Activated gamma-delta T cell treated with anti-CD3 and anti-CD28 coated beads, Interleukin-2, amount 50 U/mL, for 16 hours (primary cell): ENCODE results near the gene AOX1.
"Not testable (repeated sequence)": the region's sequence is repeated elsewhere in the genome, so short reads cannot be mapped to it uniquely, and the experiment has no call there.

Source experiments
- DNase-seq: peaks from one replicate; pipeline ENCODE4 v3.0.0-alpha.2; 2020; ENCODE audit warnings: low read depth

Gene AOX1

DNA sequence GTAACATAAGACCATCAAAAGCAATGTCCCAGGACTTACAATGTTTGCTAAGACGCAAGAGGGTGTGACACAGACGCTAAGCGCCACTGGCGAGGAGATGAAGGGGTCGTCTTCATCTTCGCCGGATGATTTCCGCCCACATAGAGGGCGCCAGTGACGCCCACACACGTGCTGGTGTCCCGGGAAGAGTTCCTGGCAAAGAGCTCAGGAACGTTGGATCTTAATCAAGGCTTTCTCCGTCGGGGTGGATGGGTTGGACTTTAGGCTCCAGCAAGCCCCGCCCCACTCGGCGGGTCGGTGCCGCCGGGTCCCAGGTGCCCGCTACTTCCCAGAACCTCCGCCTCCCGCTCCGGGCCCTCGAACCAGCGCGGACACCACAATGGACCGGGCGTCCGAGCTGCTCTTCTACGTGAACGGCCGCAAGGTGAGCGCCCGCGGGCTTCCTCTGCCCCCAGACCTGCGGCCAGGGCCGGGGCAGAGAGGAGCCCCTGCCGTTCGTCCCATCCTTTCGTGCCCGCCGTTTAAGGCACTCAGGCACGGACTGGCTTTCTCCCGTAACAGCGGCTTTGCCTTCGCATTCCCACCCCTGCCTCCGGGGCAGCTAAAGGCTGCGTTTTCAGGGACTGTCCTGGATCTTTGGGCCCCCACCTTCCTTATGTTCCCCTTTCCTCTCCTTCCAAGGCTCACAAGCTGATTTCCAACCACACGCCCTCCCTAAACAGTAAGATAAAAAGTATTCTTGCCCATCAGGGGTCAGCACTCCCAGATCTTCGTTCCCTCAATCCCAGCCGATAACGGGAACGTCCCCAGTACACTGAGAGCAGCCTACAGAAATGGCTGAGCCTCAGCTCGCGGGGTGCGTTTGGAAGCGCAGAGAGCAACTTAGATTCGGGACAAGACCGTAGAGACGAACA lies at the start of gene AOX1:
Gene AOX1, plus strand, starts transcription at position 285 of the 914 bp plus-strand sequence. Its CDS starts 95 bp downstream, at position 380.
- DNase-seq: peak; percentile 0

DNA sequence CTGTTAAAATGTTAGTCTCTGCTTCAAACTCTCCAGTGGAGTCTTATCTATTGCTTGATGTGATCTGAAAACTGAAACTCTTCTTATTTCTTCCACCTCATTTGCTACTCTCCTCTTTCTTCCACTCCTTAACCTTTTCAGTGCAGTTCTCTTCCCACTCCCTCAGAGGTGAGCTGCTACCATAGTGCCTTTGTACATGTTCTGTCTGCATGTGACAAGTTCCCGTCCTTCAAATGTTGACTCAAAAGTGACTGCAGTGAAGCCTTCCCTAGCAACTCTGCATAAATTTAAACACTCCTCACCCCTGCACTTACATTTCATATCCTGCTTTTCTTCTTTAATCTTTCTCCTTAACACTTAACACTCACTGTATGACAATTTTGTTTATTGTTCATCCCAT lies 47.7 kb upstream of the AOX1 start:
- no peak for DNase-seq

DNA sequence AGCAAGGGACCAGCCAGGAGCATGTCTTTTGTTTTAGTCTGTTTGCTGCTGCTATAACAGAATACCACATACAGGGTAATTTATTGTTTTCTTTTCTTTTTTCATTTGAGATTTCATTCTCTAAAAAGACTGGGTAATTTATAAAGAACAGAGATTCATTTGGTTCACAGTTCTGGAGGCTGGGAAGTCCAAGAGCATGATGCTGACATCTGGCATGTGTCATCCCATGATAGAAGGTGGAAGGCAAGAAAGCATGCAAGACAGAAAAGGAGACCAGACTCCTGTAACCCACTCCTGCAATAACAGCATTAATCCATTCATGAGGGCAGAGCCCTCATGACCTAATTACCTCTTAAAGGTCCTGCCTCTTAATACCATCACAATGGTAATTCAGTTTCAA lies 45.0 kb upstream of the AOX1 start:
- no peak for DNase-seq

DNA sequence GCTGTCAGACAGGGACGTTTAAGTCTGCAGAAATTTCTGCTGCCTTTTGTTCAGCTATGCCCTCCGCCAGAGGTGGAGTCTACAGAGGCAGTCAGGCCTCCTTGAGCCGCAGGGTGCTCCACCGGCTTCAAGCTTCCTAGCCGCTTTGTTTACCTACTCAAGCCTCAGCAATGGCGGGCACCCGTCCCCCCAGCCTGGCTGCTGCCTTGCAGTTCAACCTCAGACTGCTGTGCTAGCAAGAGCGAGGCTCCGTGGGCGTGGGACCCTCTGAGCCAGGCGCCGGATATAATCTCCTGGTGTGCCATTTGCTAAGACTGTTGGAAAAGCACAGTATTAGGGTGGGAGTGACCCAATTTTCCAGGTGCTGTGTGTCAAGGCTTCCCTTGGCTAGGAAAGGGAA lies 19.2 kb upstream of the AOX1 start:
- not testable (repeated sequence) for DNase-seq

DNA sequence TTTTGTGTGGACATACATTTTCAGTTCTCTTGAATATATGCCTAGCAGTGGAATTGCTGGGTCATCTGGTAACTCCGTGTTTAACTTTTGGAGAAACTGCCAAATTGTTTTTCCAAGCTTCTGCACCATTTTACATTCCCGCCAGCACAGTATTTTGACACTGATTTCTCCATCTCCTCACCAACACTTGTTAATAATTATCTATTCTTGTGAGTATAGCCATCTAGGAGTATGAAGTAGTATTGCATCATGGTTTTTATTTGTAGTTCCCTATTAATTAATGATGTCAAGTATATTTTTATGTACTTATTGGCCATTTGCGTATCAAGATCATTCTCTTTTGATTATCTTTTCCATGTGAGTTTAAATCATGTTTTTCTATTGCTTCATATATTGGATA lies 17.9 kb upstream of the AOX1 start:
- DNase-seq: no peak

DNA sequence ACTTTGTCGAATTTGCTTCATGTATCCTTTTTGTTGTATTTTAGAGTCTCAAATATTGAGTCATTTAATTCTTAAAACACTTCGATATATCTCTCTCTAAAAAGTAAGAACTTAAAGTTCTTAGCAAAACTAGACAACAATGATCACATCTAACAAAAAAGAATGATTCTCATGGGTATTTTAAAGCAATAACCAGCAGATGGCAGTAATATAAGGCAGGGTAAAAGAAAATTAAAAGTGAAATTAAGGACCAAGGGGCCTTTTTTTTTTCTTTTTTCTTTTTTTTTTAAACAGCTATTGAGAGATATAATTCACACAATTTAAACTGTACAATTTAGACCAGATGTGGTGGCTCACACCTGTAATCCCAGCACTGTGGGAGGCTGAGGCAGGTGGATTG lies 9.9 kb upstream of the AOX1 start:
- no peak for DNase-seq

DNA sequence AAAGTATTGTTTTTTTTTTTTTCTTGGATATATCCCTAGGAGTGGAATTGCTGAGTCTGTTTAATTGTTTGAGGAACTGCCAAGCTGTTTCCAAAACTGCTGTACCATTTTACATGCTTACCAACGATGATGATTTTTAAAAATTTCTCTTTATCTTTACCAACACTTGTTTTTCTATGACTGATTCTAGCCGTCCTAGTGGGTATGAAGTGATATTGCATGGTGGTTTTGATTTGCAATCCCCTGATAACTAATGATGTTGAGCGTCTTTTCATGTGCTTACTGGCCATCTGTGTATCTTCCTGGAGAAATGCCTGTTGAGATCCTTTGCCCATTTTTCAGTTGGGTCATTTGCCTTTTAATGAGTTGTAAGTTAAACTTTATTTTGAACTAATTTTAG lies 8.8 kb upstream of the AOX1 start:
- DNase-seq: no peak

DNA sequence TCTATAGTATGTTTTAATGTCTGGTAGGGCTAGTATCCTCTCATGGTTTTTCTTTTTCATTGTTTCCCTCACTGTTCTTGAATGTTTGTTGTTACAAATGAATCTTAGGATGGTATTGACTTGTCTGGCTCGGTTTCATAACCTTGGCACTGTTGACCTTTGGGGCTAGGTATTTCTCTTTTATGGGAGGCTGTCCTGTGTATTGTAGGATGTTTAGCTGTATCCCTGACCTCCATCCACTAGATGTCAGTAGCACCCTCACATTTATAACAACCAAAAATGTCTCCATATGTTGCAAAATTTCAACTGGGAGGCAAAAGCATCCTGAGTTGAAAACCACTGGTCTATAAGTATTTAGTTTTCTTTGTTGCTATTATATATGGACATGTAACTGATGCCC lies 7.0 kb upstream of the AOX1 start:
- DNase-seq: no peak

DNA sequence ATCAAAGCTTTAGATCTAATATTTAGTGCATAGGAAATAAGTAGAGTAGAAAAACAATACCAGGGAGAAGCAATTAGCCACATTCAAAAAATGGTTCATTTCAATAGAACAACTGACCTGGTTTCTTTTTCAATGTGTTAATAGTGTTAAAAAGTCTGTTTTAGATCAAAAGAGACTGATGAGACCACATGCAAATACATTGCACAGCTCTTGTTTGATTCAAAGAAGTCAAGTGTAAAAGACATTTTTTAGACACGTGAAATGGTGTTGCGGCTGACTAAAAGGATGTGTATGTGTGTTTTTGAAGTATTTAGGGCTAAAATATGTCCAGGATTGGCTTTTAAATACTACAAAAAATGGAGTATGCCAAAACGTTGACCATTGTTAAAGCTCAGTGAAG lies 1.2 kb upstream of the AOX1 start:
- DNase-seq: no peak

DNA sequence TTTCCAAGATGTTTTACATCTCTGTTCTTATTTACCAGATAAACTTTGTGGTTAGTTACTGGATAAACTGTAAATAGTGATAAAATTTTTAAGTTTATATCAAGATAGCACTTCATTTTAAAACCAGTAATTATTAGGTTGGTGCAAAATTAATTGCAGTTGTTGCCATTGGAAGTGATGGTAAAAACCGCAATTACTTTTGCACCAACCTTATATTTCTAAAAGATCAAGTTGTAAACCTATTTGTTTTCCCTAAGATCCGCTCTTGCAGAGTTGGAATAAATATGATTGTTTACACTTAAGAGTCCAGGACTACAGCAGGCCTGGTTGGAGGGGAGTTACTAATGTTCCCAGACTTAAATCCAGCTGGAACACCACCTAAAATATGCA lies 479 bp upstream of the AOX1 start:
- no peak for DNase-seq

DNA sequence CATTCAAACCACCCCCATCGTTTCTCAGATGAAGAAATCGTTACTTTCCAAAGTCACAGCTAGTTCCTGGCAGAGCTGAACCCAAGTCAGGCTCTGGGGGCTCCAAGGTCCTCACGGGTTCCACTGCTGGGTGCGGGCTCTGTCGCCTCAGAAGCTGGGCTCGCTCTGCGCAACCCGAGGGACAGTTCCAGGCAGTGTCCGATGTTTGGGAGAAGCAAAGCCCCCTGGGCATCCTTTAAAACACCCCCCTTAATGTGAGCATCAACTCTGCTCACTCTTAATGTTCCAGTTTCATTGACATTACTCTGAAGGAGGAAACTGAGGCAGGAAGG lies 796 bp downstream of the AOX1 start:
- no peak for DNase-seq

DNA sequence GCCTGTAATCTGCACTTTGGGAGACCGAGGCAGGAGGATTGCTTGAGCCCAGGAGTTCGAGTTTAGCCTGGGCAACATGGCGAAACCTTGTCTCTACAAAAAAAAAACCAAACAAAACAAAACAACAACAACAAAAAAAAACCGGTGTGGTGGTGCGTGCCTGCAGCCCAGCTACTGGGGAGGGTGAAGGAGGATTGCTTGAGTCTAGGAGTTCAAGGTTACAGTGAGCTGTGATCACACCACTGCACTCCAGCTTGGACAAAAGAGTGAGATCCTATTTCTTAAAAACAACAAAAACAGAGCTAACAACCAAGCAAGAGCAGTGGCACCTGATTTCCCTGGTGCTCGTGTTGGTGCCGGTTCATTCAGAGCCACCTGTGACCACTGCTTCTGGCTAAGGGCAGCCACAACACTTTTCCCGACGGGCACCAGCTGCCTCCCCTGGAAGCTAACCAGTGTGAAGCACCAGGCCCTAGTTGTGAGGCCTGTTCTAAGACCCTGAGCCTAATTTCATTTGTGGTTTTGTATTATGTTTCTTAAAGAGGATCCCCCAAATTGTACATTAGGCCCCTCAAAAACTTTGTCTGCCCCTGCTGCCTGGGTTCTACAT lies 1.3 kb downstream of the AOX1 start:
- DNase-seq: no peak

DNA sequence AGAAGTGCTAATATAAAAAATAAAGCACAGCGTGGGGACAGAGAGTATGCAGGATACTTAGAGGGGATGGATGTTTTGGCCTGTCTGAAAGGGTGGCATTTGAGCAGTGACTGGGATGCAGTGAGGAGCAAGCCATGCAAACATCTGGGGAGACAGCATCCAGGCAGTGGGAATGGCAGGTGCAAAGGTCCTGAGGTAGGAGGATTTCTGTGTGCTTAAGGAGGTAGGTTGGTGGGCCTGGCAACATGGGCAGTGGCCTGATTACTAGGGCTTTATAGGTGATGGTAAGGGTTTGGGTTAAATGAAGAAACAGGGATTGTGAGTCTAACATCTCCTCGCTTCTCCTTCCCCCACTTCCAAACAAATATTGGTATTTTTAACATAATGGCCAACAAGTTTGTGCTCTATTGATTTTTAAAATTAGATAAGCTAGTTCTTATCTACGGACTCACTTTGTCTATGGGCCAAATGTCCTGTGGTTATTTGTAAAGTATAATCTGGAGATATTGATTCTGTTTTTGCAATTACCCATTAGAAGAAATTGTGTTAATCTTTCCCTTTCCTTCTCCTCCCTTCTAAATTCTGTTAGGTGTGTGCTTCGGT lies 2.4 kb downstream of the AOX1 start:
- DNase-seq: no peak

DNA sequence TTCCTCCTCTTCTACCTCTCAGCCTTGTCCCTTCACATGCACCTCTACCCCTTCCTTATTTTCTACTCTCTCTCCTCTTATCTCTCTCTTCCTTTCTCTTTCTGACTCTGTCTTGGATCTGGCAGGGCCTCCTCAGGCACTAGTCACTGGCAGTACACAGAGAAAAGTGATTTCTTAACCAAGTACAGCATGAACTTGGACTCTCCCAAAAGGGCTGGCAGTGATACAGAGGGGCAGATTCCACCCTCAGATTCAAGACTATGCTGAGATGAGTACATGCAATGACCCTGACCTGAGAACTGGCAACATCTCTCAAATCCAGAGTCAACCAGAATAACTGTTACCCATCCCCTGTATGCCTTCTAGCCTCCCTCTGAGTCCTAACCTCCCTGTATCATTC lies 4.3 kb downstream of the AOX1 start:
- DNase-seq: no peak

DNA sequence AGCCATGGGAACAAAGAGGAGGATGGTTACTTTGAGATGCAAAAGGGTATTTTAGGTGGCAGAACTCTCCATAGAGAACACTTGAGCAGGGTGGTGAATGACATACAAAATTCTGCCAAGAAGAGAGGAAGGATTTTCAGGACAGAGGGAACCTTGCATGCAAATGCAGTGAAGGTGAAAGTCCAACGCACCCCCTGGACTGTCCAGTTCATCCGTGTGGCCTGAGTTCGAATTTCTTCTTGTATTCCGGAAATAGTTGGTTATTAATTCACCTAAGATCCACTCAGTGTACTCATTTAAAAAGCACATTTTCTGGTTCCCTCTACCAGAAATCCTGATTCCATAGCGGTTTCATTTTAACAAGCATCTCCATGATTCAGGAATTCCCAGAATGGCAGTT lies 5.5 kb downstream of the AOX1 start:
- no peak for DNase-seq

DNA sequence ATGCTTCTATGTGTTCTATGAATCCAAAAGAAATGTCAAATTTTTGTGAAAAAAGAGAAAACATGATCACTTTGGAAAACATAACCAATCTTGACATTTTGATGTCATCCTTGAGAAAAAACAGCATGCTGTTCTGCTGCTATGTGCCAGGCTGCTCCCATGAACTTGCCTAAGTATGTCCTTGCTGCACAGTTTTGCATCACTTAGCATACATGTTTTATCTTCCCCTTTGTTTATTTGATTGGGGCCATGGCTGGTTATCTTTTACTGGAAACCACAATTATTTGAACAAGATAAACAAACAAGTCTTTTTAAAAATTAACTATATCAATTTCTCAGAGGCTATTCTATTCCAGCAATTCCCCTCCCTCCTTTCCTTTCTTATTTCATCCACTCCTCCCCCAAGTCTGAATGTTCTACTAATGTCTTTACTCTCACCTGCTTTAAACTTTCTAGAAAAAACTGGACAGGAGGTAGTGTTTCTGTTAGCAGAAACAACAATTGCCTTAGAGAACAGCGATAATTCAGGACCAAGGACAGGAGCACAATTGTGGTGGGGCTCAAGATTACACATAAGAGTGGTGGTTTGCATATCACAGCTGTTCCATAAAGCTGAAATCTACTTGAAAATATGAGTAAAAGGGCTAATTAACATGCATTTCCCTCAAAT lies 6.7 kb downstream of the AOX1 start:
- no peak for DNase-seq

DNA sequence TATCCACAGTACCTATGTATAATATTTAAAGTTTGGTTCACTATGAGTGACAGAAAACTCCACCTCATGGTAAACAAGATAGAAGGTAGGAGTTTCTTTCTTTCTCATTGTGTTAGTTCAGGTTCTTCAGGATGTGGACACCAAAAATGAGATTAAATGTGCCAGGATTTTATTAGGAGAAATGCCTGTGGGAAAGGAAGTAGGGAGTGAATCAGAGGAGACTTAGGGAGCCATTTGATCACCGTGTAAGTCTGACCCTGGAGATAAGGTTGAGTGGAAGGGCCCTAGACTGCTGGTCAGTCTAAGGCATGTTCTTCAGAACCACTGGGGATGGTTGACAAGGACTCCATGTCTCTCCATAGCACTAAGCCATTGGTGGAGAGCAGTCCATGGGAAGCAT lies 8.1 kb downstream of the AOX1 start:
- no peak for DNase-seq

DNA sequence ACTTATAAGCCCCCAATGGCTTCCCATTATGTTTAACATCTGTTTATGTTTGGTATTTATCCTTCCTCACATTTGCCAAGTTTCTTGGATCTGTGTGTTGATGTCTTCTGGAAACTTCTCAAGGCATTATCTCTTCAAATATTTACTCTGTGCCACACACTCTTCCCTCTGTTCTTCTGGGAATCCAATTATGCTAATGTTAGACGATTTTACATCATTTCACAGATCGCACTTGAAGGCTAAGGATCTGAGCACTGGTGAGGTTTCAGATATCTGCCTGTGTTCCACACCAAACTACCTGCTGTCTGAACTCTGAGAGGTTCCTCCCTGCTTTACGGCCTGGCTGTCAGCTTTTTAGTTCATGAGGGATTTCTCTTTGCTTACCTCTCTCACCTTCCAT lies 10.1 kb downstream of the AOX1 start:
- no peak for DNase-seq

DNA sequence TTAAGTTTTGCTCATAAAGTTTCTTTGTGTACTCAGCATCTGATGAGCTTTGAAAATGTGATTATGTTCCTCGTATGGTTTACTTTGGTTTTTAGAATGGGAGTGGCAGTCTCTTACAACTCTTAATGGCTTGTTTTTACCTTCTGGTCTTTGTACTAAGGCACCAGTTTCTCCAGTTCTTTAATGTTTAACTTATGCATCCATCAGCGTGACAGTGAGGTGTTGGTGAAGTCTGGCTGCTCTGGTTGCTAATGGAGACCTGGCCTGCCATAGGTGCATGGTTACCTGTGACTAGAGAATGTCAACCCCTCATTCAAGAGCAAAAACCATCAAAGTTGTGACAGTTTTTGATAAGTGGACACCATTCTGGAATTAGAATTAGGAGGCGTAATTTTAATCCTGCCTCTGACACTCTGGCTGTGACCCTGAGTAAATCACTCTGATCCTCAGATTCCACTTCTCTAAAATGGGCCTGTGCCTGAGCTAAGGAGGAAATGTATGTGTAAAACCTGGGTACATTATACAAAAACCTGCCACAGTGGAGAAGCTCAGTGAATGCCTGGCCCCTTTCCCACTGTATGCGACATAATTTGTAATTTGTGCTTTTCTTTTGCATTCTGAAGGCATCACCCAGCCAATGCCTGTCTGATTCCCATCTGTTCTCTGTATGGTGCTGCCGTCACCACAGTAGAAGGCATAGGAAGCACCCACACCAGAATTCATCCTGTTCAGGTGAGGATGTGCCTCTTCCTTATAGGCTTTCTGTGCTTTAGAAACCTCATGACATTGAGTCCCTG lies 11.2 kb downstream of the AOX1 start:
- DNase-seq: no peak

DNA sequence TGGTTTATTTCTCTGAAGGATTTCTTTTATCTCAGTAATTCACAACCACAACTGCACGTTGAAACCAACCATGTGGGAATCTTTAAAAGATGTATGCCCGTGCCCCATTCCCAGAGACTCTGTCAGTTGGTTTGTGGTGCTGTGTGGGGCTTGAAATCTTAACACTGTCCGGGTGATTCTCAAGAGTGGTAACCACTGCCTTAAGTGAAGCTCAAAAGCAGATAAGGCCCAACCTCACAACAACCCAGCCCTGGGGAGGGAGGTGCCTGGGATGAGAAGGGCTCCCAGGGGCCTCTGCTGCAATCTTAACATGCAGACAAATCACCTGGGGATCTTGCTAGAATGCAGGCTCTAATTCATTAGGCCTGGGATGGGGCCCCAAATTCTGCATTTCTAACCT lies 13.4 kb downstream of the AOX1 start:
- no peak for DNase-seq

DNA sequence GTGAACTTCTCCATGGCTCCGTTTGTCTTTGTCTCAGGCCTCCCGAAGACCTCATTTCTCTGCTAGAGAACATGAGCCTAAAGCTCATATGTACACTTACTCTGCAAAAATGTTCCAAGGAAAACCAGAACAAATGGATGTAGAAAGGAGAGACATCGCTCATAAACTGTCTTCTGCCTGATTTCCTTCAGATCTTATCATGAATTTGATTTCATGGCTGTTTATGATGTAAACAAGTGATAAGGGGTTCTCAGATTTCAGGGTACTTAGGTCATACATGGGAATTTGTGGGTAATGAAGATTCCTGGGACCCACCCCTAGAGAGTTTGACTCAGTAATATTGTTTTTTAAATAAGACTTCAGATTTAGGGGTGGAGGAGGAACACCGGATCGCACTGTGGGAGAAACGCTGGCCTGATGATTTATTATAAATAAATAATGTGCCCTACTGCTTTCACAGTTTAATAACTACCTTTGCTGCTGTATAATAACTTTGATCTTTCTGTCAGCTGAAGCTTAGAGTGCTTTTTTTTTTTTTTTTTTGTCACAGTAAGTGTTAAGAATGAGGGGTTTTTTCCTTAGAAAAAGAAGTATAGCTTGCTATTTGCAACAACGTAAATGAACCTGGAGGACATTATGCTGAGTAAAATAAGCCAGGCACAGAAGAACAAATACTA lies 14.9 kb downstream of the AOX1 start:
- DNase-seq: no peak

DNA sequence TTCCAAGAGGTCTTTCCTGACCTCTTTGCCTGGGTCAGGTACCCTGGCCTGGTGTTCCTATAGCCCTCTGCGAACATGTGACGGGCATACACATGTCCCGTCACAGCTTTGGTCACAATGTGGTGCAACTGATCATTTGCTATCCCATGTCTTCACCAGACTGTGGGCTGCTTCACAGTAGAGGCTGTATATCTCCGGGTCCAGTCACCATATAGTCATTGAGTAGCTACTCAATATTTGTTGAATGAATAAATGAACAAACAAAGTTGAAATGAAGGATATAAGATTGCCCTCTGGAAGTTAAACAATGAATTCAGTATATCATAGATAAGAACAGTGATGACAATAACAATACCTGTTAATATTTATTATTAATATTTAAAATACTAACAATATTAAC lies 16.8 kb downstream of the AOX1 start:
- no peak for DNase-seq
